ENCODE measurements around the gene GGTA1. TPM values are rescaled to one million over a fixed set of nuclear protein-coding genes. Genes with fewer than 3 reads are reported as not detected.

The GGTA1 gene
- total and polyA plus RNA-seq, 9 of the 15 experiments (the other 6 are each of a cell fraction or from before 2014, with no cell fraction given): 0.04 to 0.15 TPM; not detected in 7

DNA sequence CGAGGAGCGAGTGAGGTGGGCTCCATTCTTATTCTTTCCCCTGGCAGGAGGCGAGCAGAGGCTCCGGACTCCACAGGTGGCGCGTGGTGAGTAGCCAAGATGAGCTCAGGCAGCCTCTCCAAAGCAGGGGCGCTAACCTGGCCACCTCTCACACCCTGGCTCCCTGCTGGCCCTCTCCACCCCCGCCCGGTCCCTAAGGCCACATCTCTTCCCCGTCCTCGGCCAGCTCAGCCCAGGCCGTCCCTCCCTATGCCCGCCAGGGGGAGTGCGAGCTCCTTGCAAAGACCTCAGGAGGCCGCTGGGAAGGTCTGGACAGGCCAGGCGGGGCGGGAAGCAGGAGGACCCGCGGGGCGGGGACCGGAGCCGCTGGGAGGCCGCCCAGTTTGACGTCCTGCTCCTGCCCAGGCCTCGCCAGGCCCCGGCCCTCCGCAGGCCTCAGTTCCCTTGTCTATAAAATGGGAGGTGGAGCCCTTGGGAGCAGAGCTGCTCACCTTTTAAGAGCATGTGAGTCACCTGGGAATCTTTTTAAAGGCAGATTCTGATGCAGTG, 46.3 kb upstream of the GGTA1 start (continued):
- TF ChIP-seq, protein P1, sequence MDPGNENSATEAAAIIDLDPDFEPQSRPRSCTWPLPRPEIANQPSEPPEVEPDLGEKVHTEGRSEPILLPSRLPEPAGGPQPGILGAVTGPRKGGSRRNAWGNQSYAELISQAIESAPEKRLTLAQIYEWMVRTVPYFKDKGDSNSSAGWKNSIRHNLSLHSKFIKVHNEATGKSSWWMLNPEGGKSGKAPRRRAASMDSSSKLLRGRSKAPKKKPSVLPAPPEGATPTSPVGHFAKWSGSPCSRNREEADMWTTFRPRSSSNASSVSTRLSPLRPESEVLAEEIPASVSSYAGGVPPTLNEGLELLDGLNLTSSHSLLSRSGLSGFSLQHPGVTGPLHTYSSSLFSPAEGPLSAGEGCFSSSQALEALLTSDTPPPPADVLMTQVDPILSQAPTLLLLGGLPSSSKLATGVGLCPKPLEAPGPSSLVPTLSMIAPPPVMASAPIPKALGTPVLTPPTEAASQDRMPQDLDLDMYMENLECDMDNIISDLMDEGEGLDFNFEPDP (CRISPR knock-in tag; IDR thresholded peaks at IDR 0.05): no peak
- TF ChIP-seq FUS (optimal IDR thresholded peaks at IDR 0.05; ENCODE audit: low read depth, low read length) (no peak), RAD21 (CRISPR knock-in tag; conservative IDR thresholded peaks at IDR 0.05 in 1 of 2, IDR thresholded peaks at IDR 0.05 in 1 of 2) (peak; percentile 88 to 90), SMARCE1 (IDR thresholded peaks at IDR 0.05) (no peak), CREM (IDR thresholded peaks at IDR 0.05; ENCODE audit: low read depth) (peak; percentile 42), CHD4 (IDR thresholded peaks at IDR 0.05; ENCODE audit: insufficient read depth, insufficient replicate concordance, low read depth, low read length, poor library complexity, severe bottlenecking) (no peak), IRF2 (CRISPR knock-in tag; IDR thresholded peaks at IDR 0.05) (no peak), ZNF253 (CRISPR knock-in tag; conservative IDR thresholded peaks at IDR 0.05) (no peak), ZNF263 (CRISPR knock-in tag; IDR thresholded peaks at IDR 0.05; ENCODE audit: borderline replicate concordance) (peak; percentile 25; the same call in 1 of the 2 replicates), EGR1 (conservative IDR thresholded peaks at IDR 0.05) (peak; percentile 76), KHSRP (IDR thresholded peaks at IDR 0.05) (no peak), POLR2A (conservative IDR thresholded peaks at IDR 0.05) (no peak), ZBTB7A (IDR thresholded peaks at IDR 0.05; ENCODE audit: borderline replicate concordance, control insufficient read depth, low read depth, low read length) (peak; percentile 54; the same call in 1 of the 2 replicates), PHF21A (IDR thresholded peaks at IDR 0.05; ENCODE audit: borderline replicate concordance, low read depth) (no peak), BHLHE40 (IDR thresholded peaks at IDR 0.05; ENCODE audit: low read length) (no peak), TEAD4 (IDR thresholded peaks at IDR 0.05; ENCODE audit: low read length) (no peak), TEAD4 (CRISPR knock-in tag; IDR thresholded peaks at IDR 0.05; ENCODE audit: borderline replicate concordance) (no peak), PCBP2 (IDR thresholded peaks at IDR 0.05; ENCODE audit: low read depth, low read length, poor library complexity, severe bottlenecking) (no peak)
- TF ChIP-seq, protein P2, sequence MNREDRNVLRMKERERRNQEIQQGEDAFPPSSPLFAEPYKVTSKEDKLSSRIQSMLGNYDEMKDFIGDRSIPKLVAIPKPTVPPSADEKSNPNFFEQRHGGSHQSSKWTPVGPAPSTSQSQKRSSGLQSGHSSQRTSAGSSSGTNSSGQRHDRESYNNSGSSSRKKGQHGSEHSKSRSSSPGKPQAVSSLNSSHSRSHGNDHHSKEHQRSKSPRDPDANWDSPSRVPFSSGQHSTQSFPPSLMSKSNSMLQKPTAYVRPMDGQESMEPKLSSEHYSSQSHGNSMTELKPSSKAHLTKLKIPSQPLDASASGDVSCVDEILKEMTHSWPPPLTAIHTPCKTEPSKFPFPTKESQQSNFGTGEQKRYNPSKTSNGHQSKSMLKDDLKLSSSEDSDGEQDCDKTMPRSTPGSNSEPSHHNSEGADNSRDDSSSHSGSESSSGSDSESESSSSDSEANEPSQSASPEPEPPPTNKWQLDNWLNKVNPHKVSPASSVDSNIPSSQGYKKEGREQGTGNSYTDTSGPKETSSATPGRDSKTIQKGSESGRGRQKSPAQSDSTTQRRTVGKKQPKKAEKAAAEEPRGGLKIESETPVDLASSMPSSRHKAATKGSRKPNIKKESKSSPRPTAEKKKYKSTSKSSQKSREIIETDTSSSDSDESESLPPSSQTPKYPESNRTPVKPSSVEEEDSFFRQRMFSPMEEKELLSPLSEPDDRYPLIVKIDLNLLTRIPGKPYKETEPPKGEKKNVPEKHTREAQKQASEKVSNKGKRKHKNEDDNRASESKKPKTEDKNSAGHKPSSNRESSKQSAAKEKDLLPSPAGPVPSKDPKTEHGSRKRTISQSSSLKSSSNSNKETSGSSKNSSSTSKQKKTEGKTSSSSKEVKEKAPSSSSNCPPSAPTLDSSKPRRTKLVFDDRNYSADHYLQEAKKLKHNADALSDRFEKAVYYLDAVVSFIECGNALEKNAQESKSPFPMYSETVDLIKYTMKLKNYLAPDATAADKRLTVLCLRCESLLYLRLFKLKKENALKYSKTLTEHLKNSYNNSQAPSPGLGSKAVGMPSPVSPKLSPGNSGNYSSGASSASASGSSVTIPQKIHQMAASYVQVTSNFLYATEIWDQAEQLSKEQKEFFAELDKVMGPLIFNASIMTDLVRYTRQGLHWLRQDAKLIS (CRISPR knock-in tag; IDR thresholded peaks at IDR 0.05): no peak
- TF ChIP-seq, protein P3, sequence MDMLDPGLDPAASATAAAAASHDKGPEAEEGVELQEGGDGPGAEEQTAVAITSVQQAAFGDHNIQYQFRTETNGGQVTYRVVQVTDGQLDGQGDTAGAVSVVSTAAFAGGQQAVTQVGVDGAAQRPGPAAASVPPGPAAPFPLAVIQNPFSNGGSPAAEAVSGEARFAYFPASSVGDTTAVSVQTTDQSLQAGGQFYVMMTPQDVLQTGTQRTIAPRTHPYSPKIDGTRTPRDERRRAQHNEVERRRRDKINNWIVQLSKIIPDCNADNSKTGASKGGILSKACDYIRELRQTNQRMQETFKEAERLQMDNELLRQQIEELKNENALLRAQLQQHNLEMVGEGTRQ (CRISPR knock-in tag; IDR thresholded peaks at IDR 0.05): no peak
- TF ChIP-seq, protein P4, sequence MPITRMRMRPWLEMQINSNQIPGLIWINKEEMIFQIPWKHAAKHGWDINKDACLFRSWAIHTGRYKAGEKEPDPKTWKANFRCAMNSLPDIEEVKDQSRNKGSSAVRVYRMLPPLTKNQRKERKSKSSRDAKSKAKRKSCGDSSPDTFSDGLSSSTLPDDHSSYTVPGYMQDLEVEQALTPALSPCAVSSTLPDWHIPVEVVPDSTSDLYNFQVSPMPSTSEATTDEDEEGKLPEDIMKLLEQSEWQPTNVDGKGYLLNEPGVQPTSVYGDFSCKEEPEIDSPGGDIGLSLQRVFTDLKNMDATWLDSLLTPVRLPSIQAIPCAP (CRISPR knock-in tag; IDR thresholded peaks at IDR 0.05; ENCODE audit: borderline replicate concordance): no peak
- TF ChIP-seq, protein P5, sequence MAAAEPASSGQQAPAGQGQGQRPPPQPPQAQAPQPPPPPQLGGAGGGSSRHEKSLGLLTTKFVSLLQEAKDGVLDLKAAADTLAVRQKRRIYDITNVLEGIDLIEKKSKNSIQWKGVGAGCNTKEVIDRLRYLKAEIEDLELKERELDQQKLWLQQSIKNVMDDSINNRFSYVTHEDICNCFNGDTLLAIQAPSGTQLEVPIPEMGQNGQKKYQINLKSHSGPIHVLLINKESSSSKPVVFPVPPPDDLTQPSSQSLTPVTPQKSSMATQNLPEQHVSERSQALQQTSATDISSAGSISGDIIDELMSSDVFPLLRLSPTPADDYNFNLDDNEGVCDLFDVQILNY (CRISPR knock-in tag; IDR thresholded peaks at IDR 0.05): no peak
